ENCODE measurements around the gene PDE6G. TPM values are rescaled to one million over a fixed set of nuclear protein-coding genes. Genes with fewer than 3 reads are reported as not detected.
"Not testable (repeated sequence)": the region's sequence is repeated elsewhere in the genome, so short reads cannot be mapped to it uniquely, and the experiment has no call there.

PDE6G gene
- total RNA-seq, 2 donors from 2014 or later, result not detected

DNA sequence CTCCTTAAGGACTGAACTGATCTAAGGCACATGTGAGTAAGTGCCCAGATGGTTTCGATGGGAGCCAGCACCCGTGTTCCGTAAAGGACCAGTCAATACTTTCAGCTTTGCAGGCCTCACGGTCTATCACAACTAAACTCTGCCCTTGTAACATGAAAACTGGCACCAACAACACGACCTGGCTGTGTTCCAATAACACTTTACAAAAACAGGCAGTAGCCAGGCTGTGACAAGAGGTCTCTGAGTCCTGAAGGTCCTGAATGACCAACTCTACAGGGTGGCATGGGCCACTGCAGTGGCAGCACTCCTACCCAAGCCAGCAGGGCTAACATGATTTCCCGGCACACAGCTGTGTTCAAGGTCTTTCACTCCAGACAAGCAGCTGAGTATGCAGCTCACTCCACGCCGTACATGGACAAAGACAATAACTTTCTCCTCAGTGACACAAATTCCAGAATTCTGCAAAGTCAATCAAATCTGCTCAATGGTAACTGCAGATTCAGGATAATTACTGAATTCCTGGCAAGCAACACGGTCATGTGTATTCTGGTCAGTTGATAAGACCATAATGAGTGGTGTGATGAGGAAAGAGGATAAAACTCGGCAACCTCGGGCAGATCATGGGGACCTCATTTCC lies 34.7 kb downstream of the PDE6G start:
- Histone ChIP-seq H3K4me3 (no peak overlapping the region), H3K9me3 (no peaks in the 10 kb centered on the region), H3K36me3 (peaks cover 25% of the 10 kb centered on the region), H3K27me3 (no peaks in the 10 kb centered on the region), H3K27ac (no peak overlapping the region), H3K9ac (ENCODE audit: low read depth in 2 of 2, low read length in 2 of 2) (no peak overlapping the region), H3K4me1 (no peaks in the 10 kb centered on the region)
- intact Hi-C loops (cut with DNase I), result no loop called here
- DNase-seq, result no peak
- TF ChIP-seq CTCF (IDR thresholded peaks at IDR 0.05), result no peak

DNA sequence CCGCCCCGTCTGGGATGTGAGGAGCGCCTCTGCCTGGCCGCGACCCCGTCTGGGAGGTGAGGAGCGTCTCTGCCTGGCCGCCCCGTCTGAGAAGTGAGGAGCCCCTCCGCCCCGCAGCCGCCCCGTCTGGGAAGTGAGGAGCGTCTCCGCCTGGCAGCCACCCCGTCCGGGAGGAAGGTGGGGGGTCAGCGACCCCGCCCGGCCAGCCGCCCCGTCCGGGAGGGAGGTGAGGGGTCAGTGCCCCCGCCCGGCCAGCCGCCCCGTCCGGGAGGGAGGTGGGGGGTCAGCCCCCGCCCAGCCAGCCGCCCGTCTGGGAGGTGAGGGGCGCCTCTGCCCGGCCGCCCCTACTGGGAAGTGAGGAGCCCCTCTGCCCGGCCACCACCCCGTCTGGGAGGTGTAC lies 38.0 kb downstream of the PDE6G start:
- intact Hi-C loops (cut with DNase I); H3K4me3 ChIP-seq; H3K9me3 ChIP-seq; H3K27ac ChIP-seq; H3K27me3 ChIP-seq; H3K9ac ChIP-seq (ENCODE audit: low read depth in 2 of 2, low read length in 2 of 2); DNase-seq; H3K4me1 ChIP-seq: not testable (repeated sequence)
- peaks cover 14% of the 10 kb centered on the region for H3K36me3 ChIP-seq

DNA sequence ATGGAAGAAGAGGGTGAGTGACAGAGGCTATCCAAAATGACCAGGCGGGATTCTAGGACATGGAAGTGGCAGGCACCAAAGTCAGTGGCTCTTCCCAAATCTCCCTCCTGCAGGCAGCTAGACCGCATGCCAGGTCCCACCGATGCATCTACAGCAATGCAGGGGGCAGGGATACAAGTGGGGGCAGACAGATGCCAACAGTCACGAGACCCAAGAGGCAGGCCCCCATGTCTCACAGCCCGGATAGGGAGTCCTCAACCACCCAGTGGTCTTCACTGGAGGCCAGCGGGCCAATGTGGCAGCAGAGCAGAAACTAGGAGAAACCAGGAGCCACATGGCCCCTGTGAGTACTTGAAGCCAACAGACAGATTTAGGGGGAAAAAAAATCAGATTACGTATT lies 39.5 kb downstream of the PDE6G start:
- no peak overlapping the region for H3K4me3 ChIP-seq
- H3K27me3 ChIP-seq, result no peaks in the 10 kb centered on the region
- H3K36me3 ChIP-seq, result peaks cover 18% of the 10 kb centered on the region

DNA sequence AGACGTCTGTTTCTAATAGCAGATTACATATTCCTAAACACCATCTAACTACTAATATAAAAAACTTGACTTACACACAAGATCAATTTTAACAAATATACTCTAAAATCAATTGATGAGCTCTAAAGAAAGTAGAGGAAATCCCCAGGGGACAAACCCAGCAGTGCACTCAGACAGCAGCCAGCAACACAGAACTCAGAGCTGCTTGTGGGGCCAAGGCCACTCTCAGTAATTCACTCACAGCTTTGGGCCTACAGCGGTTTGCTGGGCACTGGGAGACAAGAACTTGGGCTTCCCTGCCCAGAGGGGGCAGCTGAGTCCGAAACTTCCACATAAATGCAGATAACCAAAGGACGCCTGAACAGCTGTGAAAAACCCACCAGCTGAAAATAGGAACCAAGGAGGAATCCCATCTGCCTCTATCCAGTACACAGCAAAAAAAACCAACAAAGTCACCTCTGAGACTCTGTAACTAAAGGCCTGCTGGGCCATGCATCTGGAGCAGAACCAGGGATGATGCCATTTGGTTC lies 40.9 kb downstream of the PDE6G start:
- Histone ChIP-seq H3K36me3 (peaks cover 13% of the 10 kb centered on the region), H3K27me3 (no peaks in the 10 kb centered on the region), H3K27ac (no peak overlapping the region), H3K4me1 (no peaks in the 10 kb centered on the region), H3K4me3 (no peak overlapping the region), H3K9me3 (no peaks in the 10 kb centered on the region), H3K9ac (ENCODE audit: low read depth in 2 of 2, low read length in 2 of 2) (no peak overlapping the region)
- TF ChIP-seq CTCF (IDR thresholded peaks at IDR 0.05), result no peak
- no peak for DNase-seq
- intact Hi-C loops (cut with DNase I), result no loop called here

More for the DNA sequence above, 39.5 kb downstream of the PDE6G start:
- no peak overlapping the region for H3K27ac ChIP-seq
- DNase-seq, result no peak
- no peak overlapping the region for H3K9ac ChIP-seq (ENCODE audit: low read depth in 2 of 2, low read length in 2 of 2)
- no peaks in the 10 kb centered on the region for H3K4me1 ChIP-seq
- TF ChIP-seq CTCF (IDR thresholded peaks at IDR 0.05), result no peak
- intact Hi-C loops (cut with DNase I), result no loop called here
- H3K9me3 ChIP-seq, result no peaks in the 10 kb centered on the region

- Histone ChIP-seq H3K9ac (ENCODE audit: low read depth in 2 of 2, low read length in 2 of 2) (no peak overlapping the region), H3K36me3 (peaks cover 24% of the 10 kb centered on the region), H3K4me1 (no peaks in the 10 kb centered on the region), H3K4me3 (no peak overlapping the region), H3K27ac (no peak overlapping the region), H3K9me3 (no peaks in the 10 kb centered on the region), H3K27me3 (no peaks in the 10 kb centered on the region)
- DNase-seq, result no peak
- no peak for TF ChIP-seq CTCF (IDR thresholded peaks at IDR 0.05)
- intact Hi-C loops (cut with DNase I), result no loop called here
Measured at GRCh38 chr17:81612172-81612970, 44.0 kb downstream of the PDE6G start.
